ENCODE data around the gene FLT4.
"Not testable (repeated sequence)": the region's sequence is repeated elsewhere in the genome, so short reads cannot be mapped to it uniquely, and the experiment has no call there.

Gene FLT4

DNA sequence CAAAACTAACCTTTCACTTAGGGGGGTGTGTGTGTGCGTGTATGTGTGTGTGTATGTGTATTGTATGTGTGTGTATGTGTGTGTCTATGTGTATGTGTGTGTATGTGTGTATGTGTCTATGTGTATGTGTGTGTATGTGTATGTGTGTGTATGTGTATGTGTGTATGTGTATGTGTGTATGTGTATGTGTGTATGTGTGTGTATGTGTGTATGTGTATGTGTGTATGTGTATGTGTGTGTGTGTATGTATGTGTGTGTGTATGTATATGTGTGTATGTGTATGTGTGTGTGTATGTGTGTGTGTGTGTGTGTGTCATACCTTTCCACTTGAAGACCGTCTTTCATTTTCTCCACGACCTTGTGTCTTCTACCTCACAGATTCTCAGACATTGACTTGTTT is 20.8 kb upstream of the FLT4 start:
- DNase-seq, result no peak

DNA sequence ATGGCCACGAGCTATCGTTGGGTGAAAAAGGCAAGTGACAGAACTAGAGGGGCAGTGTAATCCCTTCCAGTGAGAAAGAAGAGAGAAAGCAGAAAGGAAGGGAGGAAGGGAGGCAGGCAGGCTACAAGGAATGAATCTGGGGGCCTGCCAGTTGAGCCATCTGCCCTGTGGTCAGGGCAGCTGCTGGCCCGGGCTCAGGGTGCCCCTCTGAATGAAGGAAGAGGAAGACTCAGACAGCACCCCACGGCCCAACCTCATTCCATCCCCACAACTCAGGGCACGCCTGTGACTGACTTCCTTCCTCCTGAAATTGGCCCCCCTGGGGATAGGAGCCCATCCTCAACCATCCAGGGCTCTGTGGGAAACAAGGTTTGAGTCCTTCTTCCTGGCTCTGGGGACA is 20.3 kb upstream of the FLT4 start:
- DNase-seq, result no peak

DNA sequence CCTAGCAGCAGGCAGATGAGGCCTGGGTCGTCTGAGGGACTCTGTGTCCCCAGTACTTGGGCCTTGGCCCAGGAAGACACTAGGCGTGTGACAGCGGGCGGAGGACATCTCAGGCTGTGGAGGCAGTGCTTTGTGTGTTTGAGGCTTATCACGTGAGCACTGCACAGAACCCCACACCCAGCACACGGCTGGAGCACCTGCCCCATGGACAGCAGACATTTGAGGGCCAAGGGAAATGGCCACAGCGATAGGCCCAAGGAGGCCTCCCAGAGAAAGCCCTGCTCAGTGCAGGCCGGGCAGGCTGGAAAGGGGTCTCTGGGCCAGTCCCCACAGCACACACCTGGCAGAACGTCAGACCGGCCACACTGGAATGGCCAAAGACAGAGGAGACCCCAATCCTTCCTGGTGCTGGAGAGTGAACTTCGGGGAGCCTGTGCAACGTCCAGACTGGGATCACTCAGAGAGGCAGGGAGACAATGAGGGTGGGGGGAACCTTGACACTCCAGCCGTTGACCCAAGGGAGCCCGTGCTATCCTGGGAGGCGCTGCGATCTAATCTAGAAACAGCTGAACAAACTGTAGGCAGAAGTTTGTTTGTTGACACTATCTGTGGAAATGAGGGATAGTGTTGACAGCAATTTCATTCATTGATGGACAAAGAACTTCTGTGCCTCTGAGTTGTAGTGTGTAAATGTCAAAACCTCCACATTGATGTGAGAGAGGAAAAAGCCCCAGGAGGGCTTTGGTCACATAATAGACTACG is 19.6 kb upstream of the FLT4 start:
- no peak for DNase-seq

DNA sequence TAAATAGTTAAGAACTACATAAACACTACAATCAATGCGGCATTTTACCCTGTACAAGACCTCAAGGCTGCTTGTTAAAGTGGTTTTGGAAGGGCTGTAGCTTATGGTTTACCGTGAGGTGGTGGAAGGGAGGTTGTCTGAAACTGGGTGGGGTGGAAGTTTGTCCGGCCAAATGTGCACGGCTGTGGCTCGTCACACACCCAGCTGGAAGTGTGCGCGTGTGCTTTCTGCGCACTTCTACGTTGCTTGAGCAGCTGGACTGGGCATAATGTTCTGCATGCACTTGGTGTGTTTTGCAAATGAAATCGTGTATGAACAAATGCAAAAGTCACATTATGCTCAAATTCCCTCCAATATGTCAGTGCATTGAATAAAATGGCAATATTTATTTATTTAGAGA is 17.4 kb upstream of the FLT4 start:
- no peak for DNase-seq

DNA sequence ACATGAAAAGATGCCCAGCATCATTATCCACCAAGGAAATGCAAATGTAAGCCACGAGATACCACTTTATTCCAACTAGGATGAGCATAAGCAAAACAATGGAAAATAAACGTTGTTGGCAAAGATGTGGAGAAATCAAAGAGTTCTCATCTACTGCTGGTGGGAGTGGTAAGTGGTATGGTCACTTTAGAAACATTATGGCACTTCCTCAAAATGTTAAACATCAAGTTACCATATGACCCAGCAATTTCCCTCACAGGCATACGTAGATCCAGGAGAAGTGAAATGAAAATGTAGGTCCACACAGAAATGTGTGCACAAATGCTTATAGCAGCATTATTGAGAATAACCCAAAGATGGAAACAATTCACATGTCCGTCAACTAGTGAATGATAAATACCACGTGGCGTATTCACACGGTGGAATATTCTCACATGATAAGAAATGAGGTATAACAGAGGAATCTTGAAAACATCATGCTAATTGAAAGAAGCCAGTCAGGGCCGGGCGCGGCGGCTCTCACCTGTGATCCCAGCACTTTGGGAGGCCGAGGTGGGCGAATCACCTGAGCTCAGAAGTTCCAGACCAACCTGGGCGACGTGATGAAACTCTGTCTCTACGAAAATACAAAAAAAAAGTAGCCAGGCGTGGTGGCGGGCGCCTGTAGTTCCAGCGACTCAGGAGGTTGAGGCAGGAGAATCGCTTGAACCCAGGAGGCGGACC is 16.4 kb upstream of the FLT4 start:
- DNase-seq, result no peak

DNA sequence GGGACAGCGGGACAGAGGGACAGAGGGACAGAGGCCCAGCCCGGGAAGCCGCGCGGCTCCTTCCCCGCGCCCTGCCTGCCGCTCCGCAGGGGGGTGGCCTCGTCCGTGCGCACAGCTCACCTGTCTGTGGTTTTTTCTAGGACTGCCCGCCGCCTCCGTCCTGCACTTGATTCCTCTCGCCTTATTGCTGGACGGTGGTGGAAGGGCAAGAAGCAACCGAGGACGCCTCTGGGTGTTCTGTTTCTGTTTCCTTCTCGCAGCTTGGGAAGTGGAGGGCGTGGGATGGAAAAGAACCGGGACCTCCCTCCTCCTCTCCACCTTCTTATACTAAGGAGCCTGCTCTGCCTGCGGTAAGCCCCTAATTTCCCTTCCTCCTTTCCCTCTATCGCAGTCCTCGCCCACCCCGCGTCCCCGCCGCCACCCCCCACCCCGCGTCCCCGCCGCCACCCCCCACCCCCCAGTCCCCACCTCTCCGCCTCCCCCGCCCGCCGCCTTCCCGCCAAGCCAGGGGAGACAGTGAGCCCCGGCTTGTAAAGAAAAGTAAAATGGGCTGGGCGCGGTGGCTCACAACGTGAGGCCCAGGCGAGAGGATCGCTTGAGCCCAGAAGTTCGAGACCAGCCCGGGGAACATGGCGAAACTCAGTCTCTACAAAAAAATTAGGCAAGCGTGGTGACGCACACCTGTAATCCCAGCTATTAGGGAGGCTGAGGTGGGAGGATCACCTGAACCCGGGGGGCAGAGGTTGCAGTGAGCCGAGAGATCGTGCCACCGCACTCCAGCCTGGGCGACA is 9.6 kb upstream of the FLT4 start:
- no peak for DNase-seq

DNA sequence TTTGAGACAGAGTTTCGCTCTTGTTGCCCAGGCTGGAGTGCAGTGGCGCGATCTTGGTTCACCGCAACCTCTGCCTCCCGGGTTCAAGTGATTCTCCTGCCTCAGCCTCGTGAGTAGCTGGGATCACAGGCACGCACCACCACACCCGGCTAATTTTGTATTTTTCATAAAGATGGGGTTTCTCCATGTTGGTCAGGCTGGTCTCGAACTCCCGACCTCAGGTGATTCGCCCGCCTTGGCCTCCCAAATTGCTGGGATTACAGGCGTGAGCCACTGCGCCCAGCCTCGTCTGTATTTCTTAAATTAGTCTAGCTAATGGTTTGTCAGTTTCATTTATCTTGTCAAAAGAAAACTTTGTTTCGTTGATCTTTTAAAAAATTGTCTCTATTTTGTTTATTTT is 5.8 kb upstream of the FLT4 start:
- not testable (repeated sequence) for DNase-seq

DNA sequence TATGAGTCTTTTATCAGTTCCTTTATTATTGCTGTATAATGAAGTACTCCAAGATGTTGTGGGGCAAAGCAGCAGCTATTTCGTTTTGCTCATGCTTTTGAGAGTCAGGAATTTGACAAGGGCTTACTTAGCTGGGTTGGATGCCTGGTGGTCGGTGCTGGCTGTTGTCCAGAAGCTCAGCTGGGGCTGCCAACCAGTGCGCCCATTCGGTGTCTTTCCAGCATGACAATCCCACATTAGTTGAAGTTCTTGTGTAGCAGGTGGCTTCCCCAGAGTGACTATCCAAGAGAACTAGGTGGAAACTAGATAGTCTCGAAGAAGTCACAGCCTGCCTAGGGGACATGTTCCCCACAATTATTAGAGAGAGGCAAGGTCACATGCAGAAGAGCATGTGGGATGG is 3.4 kb upstream of the FLT4 start:
- no peak for DNase-seq

DNA sequence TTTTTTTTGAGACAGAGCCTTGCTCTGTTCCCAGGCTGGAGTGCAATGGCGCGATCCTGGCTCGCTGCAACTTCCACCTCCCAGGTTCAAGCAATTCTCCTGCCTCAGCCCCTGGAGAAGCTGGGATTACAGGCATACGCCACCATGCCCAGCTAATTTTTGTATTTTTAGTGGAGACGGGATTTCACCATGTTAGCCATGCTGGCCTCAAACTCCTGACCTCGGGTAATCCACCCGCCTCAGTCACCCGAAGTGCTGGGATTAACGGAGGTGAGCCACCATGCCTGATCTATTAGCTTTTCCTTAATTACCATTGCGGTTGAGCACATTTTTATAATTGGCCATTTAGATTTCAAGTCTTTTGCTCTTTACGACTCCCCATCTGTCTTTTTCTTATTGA is 2.9 kb upstream of the FLT4 start:
- no peak for DNase-seq

DNA sequence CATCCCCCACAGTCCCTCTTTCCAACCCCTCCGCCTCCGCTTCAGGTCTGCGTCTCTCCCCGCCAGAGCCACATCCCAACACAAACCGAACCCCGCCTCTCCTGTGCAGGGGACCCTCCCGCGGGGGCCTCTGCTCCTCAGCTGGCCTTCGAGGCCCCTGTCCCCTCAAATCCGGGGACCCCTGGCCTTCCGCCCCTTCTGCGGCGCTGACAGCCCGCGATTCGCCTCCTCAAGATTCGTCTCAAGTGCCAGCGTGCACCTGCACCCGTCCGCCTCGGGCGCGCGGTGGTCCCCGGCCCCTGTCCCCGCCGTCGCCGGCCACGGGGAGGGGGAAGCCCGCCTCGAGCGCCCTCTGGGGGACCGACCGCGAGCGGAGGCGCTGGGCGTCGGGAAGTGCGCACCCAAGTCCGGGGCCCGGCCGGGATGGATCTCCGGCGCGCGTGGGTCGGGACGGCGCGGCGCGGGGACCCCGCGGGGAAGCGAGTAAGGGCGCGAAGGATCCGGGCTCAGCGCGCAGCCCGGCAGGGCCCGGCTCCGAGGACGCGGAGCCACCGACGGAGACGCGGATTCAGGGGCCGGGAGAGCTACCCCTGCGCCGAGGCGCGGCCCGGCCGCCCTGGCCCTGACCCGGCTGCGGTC is 623 bp downstream of the FLT4 start:
- DNase-seq, result no peak

DNA sequence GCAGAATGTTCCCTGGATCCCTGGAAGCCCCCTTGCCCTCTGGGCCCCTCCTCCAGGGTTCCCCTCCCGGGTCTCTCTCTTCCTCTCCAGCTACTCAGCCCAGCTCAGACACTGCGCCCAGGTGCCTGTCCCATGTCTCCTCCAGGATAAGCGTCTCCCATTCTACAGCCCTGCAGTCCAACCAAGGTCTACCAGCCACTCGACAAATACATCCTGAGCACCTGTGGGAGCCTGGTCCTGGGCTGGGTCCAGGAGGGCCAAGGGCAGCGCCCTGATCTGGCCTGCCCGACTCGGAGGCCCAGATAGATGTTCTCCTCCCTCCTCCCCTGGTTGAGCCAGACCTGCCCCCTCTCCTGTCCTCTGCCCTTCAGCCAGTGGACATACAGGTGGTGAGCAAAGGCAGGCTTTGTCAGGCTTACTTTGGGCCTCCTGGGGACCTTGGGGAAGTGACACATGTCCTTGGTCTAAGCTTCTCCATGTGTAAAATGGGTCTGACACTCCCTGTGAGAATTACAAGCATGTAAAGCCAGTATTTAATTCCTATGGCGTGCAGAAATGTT is 1.4 kb downstream of the FLT4 start:
- no peak for DNase-seq

DNA sequence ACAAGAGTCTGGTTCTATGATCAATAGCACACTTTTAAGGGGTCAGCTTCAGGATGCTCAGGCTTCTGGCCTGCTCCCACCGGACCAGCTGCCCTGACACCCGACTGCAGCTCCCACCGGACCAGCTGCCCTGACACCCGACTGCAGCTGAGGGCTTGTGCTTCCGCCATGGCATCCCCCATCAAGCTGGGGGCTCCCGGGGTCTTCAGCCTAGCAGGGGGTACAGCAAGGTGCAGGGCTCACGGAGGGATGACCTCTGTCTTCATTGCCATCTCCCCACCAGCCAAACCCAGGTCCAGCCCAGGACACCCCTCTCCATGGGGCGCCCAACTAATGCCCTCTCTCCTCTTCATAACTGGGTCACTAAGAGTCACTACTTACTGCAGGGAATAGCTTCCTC is 1.9 kb downstream of the FLT4 start:
- DNase-seq, result no peak

DNA sequence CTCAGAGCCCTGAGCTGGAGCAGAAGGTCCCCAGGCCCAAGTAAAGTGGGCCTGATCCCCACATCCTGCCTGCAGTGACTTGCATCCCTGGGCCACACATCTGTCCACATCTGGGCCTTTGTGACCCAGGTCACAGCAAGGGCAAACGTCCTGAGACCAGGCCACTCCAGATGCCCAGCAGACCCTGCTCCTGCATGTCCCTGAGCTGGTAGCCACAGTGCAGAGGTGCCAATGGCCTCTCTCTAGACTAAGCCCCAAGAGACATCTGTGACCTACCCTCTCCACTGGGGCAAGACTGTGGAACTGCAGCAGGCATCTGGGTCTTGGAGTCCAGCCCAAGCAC is 2.5 kb downstream of the FLT4 start:
- DNase-seq, result no peak

DNA sequence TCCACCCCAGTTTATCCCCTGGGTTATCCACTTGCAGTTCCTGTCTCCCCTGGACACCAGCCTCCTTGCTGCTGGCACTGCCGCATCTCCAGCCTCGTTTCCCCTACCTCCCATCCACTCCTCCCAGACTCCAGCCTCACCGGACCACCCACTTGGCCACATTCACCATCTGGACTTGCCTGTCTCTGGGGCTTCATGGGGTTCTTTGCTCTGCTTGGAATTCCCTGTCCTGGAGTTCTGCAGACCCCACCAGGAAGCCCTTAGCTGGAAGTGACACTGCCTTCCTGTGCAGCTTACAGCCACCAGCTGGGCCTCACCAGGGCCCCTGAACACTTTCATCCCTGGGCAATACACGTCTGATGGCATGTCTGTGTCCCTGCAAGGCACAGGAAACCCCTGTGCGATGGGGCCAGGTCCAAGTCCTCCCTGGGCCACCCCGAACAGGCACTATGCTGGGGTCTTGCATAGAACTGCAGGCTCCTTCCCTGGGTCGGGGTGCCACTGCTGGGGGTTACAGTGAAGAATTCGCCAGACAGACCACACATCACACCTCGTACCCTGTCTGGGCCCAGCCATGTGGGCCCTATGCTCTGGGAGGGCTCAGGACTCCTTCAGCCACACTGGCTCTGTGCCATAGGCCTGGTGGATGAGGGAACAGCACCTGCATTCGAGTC is 3.0 kb downstream of the FLT4 start:
- no peak for DNase-seq

DNA sequence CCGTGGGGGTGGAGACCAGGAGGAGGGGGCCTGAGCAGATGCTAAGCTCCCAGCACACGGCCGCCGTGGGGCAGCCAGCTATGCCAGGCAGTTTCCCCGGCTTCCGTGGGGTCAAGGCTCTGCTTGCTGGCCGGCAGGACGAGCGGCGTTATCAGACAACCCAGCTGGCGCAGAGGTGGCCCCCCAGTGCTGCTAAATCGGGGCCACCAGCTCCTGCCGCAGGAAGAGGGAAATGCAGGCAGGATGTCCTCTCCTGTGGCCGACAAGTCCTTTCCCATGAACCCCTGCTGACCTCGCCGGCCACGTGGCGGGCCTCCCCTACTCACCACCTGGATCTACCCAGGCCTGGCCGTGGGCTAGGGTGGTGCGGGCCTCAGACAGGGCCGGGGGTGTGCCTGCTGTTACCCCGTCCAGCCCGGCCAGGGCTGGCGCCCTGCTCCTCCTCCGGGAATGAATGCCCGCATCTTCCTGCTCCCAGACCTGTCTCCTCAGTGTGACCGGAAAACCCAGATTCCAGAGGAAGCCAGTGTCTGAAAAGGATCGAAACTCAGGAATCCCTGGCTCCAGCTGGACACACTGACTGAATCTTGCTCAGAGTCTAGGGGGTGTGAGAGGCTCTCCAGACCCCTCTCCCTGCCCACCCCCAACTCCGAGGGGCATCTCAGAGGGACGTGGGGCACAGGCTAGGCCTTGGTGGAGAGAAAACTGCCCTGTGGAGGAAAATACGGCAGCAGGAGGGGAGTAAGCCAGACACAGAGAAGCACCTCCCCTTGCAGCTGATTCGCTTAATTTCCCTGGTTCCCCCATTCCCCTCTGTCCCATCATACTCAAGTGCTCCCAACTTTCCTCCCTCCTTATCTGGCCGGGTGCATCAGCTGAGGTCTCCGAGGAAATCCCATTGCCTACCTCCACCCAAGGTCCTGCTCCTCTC is 3.9 kb downstream of the FLT4 start:
- DNase-seq, result no peak

DNA sequence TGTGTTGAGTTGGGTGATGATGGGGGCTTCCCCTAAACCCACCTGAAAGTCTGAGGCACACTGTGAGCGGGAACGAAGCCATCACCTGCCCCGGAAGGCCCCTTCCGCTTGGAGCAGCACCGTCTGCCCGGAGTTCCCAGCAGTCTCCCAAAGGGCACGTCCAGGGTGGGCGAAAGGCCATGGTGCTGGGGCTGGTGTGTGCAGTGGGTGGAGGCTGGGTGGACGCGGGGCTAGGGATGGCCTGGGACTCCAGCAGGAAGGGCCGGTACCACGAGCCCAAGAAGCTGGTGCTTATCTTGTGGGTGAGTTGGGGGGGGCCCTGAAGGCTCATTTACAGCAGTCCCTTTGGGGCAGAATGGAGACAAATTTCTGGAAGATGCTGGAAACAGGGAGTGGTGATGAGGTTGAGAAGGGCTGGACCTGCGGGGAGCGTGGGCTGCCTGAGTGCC is 4.6 kb downstream of the FLT4 start:
- DNase-seq, result no peak

DNA sequence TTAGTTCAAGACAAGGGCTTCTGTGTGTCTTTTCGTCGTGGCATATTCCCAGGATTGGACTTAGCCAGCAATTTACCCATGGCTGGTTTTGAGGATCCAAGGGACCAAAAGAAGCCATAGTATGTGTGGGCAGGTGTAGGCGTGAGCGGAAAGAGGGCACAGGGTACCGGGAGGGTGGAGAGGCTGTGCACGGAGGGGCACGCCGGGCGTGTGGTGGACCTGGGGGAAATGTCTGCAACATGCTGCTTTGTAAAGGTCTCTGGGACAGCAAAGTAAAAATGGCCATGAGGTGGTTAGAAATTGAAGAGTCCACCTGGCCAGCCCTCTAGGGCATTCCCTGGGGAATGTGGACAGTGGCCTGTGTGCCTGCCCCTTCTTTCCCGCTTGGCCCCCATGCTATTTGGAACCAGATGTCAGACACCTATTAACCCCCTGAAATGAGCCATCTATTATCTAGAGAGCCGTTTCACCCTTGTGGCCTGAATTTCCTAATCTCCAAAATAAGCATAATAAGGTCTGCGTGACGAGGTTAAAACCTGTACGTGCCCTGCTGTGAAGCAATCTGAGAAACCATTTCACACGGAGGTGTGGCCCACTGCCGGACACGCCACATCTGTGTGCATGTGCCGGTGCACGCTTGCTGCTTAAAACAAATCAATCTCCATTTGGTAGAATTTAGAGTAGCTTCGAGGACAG is 5.1 kb downstream of the FLT4 start:
- no peak for DNase-seq

DNA sequence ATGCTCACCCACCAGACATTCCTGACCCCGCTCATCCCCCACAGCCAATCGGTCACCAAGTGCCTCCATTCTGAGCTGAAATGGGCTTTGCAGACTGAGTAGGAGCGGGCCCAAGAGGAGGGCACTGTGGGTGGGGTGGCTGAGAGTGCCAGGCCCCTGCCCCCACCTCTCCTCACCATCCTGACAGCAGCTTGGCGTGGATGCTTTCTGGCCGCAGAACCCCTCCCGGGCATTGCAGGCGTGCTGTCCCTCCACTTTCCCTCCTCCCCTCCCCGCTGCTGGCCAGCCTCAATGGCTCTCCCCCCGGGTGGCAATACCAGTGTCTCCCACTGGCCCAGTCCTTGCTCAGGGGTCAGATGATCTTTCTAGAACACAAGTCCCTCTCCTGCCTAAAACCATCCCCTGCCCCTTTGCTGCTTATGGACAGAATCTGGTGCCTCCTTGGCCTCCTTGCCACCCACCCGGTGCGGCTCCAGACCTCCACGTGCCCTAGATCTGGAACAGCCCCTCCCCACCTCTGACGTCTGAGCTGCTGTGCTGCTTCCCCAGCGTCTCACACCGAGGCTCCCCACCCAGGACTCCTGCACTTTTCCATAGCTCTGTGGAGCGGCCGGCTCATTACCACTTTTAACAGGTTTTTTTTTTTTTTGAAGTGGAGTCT is 6.1 kb downstream of the FLT4 start:
- no peak for DNase-seq

DNA sequence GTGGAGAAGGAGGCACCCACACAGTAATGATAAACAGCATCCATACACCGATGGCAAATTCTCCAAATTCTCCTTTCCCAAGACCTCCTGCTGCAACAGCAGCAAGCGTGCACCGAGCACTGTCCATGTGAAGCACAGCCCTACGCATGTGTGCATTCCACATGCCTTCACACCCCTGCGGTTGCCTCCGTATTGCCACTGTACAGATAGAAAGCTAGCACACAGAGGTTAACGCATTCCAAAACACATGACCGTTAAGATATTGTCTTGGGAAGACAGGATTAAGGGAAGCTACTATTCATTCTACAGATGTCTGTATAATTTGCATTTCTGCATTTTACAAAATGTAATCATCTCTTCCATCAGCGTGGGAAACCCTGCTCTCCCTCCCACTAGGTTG is 6.6 kb downstream of the FLT4 start:
- peak; percentile 9 for DNase-seq

All from fibroblast of skin of abdomen (primary cell).